Lung microvascular endothelial cell (primary cell): ENCODE results near the gene CADM1. TPM values are rescaled to one million over a fixed set of nuclear protein-coding genes. Genes with fewer than 3 reads are reported as not detected.

Experiments
- DNase-seq, 2 donors: peaks; one replicate each; pipeline versions ENCODE4 v3.0.0 to v3.0.0-alpha.2; 2010; ENCODE audit warnings: low read depth in 2 of 2
- total RNA-seq: library from RNA; depleted of rRNA; stranded (reverse); fragments of >200 nt; gene quantifications from 2 replicates; pipeline ENCODE4 v1.2.1, GENCODE V29; 2014

CADM1 gene
- total RNA-seq, 1 donor from 2014 or later: 0.40 TPM

- DNase-seq: no peak
Measured at GRCh38 chr11:115515647-115516395, 11.6 kb upstream of the CADM1 start.

DNA sequence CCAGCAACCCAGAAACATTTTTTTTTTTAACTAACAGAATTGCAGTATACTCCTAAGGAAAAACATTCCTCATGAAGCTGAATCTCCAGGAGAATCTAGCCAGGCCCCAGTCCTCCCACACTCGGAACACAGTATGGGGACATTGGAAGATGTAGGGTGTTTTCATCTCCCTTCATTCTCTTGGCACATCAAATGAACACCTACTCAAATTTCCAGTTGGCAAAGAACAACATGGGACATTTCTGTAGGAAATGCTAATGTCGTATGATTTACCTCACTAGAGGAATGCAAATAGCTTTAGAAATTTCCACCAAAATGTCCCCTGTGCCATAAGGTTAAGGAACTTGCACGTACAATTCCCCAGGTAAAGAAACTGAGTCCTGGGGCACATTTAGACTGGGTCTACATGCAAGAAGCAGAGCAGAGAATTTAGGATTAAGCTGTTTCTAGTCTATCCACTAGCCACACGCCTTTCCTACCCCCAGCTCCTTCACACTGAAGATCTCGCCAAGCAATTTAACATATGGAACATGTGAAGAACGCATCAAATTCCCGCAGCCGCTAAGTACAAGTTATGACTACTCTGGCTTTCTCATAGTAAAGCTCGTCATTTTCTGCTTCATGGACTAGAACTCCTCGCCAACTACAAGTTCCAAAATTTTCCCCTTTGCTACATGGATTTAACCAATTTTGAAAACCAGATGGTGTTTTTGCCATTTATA is 2.9 kb upstream of the CADM1 start:
- no peak for DNase-seq

DNA sequence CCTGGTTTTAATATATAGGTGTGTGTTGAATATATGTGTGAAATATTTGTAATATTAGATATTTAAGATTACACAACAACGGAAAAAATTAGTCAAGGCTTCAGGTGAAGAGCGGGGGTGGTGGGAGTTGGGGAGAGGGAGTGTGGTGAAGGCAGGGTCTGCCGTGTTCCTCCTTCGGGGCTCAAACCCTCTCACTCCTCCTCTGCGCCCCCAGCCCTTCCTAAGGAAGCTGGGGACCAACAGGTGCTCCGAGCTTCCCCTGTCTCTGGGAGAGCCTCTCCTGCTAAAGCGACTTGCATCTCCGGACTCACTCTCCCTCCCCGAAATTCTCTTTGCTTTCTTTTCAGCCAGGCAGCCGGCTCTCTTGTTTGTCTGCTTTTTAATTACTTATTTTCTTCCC is 960 bp upstream of the CADM1 start:
- DNase-seq: no peak

DNA sequence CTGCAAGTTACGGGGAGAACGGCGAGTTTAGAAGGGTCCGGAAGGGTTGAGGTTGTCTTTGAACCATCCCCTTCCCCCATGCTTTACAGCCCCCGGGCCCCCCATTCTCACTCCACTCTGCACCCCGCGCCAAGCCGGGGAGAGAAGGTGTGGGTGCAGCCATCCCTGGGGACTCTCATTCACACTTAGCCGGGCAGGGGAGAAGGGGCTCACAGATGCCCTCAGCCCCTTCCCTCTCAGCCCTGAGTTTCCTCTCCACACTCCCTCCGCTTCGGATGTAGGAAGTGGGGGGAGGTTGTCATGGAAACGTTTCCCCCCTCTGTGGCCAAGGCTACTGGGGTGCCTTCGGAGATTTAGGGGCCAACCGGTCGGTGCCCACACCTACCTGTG is 334 bp downstream of the CADM1 start:
- DNase-seq: no peak

- peak; percentile 13 to 37 for DNase-seq
Measured at GRCh38 chr11:115503083-115503885, 931 bp downstream of the CADM1 start.

DNA sequence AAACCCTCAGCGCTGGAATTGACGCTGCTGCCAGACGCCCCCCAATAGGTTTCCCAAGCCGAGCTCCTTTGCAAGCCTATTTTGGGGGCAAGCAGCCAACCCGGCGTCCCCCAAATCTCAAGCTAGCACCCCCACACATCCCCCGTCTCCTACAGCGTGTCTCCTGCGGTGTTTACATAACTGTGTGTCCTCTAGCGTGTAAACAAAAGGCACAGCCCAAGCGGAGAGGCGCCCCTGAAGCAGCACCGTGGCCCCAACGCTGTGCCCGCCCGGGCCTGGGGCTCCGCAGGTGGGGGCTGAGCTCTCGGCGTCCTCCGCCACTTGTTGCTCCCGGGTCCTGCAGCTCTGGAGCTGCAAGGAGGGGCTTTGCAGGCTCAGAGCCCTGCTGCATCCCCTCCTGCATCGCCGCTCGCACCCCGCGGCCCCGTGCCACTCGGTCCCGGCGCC is 1.6 kb downstream of the CADM1 start:
- no peak for DNase-seq

- DNase-seq: peak in 1 of 2 donors; percentile 0
Measured at GRCh38 chr11:115501893-115502589, 2.2 kb downstream of the CADM1 start.

- no peak for DNase-seq
Measured at GRCh38 chr11:115501502-115501892, 2.7 kb downstream of the CADM1 start.

GRCh38 chr11:115500547-115501501 is 3.4 kb downstream of the CADM1 start:
- DNase-seq: no peak

- DNase-seq: no peak
Measured at GRCh38 chr11:115499891-115500290, 4.3 kb downstream of the CADM1 start.

DNA sequence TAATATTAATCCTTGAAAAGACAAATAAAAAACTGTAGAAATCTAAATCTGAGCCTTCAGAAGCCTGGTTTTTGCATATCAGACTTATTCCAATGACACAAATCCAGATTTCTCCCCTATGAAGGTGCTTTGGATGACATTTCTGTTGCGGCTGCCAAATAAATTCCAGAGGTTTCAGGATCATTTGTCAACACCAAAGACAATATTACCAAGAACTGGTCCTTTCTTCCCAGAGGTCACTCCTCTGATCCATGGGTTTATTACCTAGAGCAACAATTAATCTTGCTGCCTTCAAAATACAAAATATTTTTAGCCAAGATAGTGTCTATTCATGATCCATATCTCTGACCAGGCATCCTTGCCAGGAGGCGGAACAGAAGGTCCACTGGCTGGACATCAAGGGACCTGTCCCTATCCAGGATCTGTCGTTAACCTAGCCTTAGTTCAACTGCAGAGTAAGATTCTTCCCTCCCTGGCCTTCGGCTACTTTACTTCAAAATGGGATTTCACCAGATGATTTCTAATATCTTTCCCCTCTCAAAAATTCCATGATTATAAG is 4.9 kb downstream of the CADM1 start:
- DNase-seq: no peak

GRCh38 chr11:115498354-115498753 is 5.9 kb downstream of the CADM1 start:
- no peak for DNase-seq

DNA sequence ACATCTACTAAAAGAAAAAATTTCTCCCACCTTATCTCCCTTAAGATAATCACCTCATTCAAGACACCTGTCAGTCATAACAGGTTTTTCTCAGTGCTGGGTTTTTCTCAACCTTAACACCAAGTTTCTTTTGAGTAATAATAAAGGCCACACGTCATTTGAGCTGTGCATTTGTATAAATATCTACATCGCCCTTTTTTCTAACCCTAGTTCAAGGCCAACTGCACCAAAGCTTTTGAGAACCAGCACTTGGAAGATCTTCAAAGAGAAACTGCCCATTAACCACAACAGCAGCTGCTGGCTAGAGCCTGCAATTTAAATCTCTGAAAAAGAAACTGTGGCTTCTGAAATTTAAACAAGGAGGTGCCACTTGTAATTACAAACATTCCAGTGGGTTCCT is 6.9 kb downstream of the CADM1 start:
- DNase-seq: no peak

DNA sequence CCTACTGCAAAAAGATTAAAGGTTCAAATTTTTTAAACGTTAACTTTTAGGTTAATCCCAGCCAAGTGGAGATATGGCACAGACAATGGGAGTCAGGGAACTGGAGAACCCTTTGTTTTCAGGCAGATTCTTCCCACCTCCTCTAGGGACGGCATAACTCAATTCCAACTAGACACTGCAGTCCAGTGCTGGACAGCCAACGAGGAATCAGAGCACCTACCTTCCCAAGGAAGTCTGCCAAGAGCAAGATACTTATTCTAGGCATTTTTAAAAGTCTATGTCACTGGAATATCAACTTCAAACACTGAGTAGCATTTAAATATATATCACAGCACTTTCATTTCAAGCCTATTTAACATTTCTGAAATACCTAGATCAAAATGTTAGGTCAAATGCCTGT is 7.3 kb downstream of the CADM1 start:
- no peak for DNase-seq

DNA sequence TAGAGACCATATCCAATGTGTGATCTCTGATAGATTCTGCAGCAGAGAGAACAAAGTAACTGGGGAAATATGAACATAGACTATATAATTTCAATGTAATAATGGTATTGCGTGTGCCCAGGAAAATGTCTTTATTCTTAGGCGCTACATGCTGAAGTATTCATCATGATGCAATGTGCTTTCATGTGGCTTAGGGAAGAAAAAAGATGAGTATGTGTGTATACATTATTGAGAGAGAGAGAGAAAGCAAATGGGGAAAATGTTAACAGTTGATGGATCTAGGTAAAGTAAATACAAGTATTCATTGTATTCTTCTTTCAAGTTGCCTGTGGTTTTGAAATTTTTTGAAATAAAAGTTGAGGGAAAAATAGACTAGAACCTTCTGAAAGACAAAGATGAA is 10.3 kb downstream of the CADM1 start:
- DNase-seq: no peak

- DNase-seq: no peak
Measured at GRCh38 chr11:115493488-115493887, 10.7 kb downstream of the CADM1 start.

- no peak for DNase-seq
Measured at GRCh38 chr11:115489466-115489865, 14.7 kb downstream of the CADM1 start.

- no peak for DNase-seq
Measured at GRCh38 chr11:115488945-115489344, 15.3 kb downstream of the CADM1 start.

- no peak for DNase-seq
Measured at GRCh38 chr11:115481528-115481927, 22.7 kb downstream of the CADM1 start.

DNA sequence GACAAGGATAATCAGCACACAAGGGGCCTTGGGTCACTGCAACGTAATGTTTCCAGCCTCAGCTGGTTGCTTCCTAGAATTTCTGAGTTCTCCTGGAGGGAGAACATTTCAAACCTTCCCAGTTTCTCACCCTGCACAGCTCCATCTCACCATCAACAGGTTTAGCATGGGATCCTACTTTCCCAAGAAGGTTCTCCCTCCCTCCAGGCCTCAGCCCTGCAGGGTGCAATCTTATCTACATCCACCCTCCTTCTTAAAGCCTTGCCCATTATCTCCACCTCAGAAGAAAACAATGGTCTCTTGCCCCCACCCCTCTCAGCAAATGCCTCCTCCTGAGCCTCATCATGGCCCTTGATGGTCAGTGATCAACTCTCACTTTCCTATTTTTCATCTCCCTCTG is 23.6 kb downstream of the CADM1 start:
- no peak for DNase-seq
